SK-N-SH treated with all-trans-retinoic acid at 6 μM for 48 hours (cell line): ENCODE data around the gene GABARAP.

Experiments used
- BACH2 ChIP-seq: fragments of 250-450 bp; sonication (Bioruptor Pico); IDR thresholded peaks from 2 replicates; pipeline ENCODE4 v1.9.0; 2021; ENCODE audit warnings: mild to moderate bottlenecking, borderline replicate concordance
- OSR1 ChIP-seq: fragments of 250-450 bp; sonication (Bioruptor Pico); IDR thresholded peaks from 2 replicates; pipeline ENCODE4 v1.8.0; 2022; ENCODE audit warnings: moderate library complexity, mild to moderate bottlenecking, inconsistent platforms
- PPARA ChIP-seq: fragments of 250-450 bp; sonication (Bioruptor Pico); IDR thresholded peaks from 2 replicates; pipeline ENCODE4 v1.5.0; 2020; ENCODE audit warnings: mild to moderate bottlenecking, borderline replicate concordance
- TOX ChIP-seq: fragments of 250-450 bp; sonication (Bioruptor Pico); IDR thresholded peaks from 2 replicates; pipeline ENCODE4 v1.8.0; 2021; ENCODE audit warnings: mild to moderate bottlenecking, moderate library complexity, borderline replicate concordance
- ZC3H10 ChIP-seq: fragments of 250-450 bp; sonication (Bioruptor Pico); IDR thresholded peaks from 2 replicates; pipeline ENCODE4 v1.5.1; 2021; ENCODE audit warnings: mild to moderate bottlenecking, moderate library complexity
- ZFP3 ChIP-seq: fragments of 250-450 bp; sonication (Bioruptor Pico); IDR thresholded peaks from 2 replicates; pipeline ENCODE4 v1.5.0; 2020; ENCODE audit warnings: mild to moderate bottlenecking, moderate library complexity
- TF ChIP-seq, protein P1 (sequence below): fragments of 250-450 bp; sonication (Bioruptor Pico); IDR thresholded peaks from 2 replicates; pipeline ENCODE4 v1.8.0; 2020; ENCODE audit warnings: mild to moderate bottlenecking, moderate library complexity, borderline replicate concordance
- TF ChIP-seq, protein P2 (sequence below): fragments of 250-450 bp; sonication (Bioruptor Pico); IDR thresholded peaks from 2 replicates; pipeline ENCODE4 v1.5.1; 2021; ENCODE audit warnings: mild to moderate bottlenecking, moderate library complexity

DNA sequence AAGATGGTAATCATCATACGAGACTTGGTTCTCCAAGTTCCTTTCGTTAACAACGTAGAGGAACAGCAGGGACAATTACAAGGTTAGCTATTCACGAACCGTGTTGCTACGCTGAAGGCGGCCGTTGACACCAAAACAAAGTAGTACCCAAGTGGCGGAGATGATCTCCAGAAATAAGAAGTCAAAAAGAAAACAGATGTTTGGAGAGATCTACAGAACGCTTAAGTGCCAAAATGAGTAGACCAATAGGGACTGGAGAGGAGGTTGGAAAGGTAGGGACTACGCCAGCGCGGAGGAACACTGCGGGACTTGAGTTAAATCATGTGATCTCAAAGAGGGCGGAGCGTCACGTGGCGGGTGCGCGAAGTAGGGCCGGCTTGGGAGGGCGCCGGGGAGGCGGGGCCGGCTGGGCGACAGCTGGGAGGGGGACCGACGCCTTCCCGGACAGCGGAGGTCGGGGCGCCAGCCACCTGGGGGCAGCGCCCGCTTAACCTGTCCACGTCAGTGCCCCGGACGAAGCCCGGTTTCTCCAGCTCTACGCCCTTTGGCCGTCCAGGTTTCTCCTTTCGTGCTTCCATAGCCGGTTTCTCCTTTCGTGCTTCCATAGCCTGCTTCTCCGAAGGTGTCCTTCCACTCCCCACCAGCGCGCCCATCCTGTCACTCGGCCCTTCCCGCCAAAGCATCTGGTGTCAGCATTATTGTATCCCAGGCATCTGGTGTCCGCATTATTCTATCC lies 636 bp upstream of the GABARAP start:
- TF ChIP-seq ZC3H10 (no peak), OSR1 (CRISPR knock-in tag) (no peak), ZFP3 (CRISPR knock-in tag) (no peak), PPARA (CRISPR knock-in tag) (no peak), TOX (CRISPR knock-in tag) (no peak), BACH2 (no peak)
- TF ChIP-seq, protein P1, sequence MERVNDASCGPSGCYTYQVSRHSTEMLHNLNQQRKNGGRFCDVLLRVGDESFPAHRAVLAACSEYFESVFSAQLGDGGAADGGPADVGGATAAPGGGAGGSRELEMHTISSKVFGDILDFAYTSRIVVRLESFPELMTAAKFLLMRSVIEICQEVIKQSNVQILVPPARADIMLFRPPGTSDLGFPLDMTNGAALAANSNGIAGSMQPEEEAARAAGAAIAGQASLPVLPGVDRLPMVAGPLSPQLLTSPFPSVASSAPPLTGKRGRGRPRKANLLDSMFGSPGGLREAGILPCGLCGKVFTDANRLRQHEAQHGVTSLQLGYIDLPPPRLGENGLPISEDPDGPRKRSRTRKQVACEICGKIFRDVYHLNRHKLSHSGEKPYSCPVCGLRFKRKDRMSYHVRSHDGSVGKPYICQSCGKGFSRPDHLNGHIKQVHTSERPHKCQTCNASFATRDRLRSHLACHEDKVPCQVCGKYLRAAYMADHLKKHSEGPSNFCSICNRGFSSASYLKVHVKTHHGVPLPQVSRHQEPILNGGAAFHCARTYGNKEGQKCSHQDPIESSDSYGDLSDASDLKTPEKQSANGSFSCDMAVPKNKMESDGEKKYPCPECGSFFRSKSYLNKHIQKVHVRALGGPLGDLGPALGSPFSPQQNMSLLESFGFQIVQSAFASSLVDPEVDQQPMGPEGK, result peak; percentile 83
- TF ChIP-seq, protein P2, sequence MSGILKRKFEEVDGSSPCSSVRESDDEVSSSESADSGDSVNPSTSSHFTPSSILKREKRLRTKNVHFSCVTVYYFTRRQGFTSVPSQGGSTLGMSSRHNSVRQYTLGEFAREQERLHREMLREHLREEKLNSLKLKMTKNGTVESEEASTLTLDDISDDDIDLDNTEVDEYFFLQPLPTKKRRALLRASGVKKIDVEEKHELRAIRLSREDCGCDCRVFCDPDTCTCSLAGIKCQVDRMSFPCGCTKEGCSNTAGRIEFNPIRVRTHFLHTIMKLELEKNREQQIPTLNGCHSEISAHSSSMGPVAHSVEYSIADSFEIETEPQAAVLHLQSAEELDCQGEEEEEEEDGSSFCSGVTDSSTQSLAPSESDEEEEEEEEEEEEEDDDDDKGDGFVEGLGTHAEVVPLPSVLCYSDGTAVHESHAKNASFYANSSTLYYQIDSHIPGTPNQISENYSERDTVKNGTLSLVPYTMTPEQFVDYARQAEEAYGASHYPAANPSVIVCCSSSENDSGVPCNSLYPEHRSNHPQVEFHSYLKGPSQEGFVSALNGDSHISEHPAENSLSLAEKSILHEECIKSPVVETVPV (CRISPR knock-in tag), result no peak
